GM19395 (cell line): Measurements from ENCODE around the gene CYP11A1.

ENCODE experiments used
- ATAC-seq: cut with Tn5 transposase; IDR thresholded peaks from one replicate; pipeline ENCODE4 v1.9.1; 2021; ENCODE audit warnings: mild to moderate bottlenecking, moderate library complexity; ENCODE audit not compliant: unreplicated experiment

Gene CYP11A1

DNA sequence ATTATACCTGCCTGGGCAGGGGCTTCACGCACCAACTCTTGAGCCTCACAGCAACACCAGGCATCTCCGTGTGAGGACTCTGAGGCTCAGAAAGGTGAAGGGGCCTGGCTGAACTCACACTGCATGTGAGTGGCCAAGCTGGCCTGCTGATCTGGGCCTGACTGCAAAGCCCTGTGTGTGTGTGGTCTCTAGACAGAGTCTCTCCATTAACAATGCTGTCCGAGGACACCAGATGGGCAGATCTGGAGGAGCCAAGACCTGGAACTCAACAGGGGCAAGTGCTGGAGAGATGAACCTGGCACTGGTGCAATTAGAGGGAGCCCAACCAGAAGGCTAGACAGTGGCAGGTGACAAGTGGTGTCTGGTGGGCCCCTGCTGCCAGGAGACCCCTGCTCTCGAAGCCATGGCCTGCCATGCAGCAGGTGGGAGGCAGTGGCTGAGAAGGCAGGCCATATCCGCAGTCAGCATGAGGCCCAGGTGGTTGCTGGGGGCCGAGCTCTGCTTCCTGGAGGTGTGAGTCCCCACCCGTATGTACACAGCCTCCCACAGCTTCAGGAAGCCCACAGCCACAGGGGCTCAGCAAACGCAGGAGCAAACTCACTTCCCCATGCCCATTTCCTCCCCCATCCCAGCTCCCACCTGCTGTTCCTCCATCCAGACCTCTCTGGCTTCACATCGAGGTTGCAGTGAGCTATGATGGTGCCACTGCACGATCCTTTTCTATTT is 39.0 kb downstream of the CYP11A1 start:
- no peak for ATAC-seq

DNA sequence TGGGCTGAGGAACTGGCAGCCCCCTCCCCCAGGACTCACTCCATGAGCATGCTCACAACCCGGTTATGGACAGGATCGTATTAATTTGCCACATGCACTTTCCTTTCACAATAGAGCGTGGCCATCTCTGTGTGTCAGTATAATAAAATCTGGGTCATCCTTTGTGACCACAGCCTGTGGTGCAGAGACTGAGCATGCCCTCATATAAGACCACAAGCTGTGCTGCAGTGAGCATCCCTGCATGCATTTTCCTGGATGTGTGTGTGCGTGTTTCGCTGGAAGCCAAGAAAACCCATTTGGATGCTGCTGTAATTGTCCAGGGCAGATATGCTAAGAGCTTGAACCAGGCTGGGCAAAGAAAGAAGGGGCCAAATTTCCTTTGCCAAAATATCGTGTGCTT is 39.7 kb downstream of the CYP11A1 start:
- no peak for ATAC-seq

DNA sequence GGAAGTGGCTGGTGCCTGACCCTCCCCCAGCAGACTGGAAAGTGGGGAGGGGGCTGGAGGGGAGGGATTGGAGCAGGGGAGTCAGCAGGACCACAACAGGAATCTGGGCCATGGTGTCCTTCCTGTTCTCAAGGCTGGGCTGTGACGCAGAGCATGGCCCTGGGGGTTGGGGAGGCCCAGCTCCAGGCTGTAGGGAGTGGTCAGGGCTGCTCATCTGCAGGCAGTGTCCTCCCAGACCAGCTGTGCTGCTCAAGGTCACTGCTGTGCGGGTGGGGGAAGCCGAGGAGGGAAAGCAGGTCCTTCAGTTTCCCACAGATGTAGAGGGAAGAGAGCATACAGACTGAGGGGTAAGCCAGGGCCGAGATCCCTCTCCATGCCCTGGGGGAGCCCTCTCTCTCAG is 40.7 kb downstream of the CYP11A1 start:
- no peak for ATAC-seq

DNA sequence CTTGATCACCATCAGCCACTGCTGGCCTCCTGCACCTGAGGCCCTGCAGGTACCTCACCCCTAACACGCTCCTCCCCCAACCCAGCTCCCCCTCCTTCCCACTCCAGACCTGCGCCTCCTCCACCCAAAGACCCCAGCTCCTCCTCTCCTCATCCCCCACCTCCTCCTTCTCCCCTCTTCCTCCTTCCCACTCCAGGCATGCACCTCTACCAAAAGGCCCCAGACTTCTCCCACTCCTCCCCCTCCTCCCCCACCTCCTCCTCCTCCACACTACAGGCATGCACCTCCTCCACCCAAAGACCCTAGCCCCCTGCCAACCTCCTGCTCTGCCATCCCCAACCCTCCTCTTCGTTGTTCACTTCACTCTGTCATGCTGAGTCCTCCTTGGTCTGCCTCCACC is 42.7 kb downstream of the CYP11A1 start:
- ATAC-seq: no peak

DNA sequence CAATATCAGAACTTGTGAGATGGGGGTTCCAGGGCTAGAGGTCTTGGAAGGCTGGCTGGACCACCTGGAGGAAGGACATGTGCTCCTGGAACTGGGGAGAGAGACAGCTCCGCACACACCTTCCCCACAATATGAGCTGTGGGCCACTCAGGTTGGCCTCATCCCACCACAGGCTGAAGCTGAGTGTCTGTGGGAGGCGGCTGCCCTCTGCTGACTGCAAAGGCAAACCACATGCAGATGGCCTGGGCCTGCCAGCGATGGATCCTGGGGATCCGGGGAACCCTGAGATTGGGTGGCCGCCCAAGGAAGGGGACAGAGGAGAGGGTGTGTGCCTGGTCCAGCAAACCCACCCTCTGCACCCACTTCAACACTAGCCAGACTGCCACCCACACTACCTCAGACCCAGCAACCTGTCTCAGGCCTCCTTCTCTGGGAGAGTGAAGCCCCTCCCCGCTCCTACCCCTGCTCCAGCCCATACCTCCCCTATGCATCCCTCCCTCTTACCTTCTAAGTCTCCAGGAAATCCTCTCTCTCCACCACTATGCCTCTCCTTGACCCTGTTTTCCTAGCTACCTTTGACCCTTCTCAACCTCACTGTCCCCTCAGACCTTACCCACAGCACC is 44.8 kb downstream of the CYP11A1 start:
- no peak for ATAC-seq

DNA sequence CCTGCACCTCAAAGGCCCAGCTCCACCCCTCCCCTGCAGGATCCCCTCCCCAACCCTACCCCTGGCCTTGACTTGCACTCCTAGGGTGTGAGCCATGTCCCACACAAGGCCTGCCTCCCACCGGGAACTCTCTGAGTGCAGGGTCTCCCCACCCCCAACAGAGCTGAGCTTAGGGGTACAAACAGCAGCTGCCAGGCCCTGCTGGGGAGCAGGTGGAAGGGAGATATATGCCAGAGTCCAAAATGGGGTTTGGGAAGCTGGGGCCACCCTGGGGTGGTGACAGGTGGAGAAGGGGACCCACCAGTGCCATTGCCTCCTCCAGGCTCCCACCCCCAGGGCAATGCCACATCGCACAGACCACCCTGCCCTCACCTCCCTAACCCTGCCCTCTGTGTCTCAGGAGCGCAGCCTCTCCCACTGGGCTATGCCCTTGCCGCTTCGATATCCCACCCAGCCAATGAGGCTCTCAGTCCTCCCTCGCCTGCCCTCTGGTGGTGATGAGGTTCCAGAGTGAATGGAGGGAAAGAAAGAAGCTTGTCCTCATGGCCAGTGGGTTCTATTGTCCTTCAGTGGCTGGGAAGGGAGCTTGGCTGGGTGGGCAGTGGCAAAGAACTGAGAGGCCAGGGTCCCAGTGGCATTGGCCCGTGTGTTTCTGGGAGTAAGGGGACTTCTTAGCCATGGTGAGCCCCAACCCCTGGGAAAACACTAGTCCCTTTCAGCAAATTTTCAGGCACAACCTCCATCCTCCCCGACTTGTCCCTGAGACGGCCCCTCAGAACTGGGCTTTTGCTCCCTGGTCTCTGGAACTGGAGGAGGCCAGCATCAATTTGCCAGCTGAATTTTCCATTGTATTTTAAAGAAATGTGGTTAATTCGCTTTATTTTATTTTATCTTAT is 46.8 kb downstream of the CYP11A1 start:
- ATAC-seq: no peak

DNA sequence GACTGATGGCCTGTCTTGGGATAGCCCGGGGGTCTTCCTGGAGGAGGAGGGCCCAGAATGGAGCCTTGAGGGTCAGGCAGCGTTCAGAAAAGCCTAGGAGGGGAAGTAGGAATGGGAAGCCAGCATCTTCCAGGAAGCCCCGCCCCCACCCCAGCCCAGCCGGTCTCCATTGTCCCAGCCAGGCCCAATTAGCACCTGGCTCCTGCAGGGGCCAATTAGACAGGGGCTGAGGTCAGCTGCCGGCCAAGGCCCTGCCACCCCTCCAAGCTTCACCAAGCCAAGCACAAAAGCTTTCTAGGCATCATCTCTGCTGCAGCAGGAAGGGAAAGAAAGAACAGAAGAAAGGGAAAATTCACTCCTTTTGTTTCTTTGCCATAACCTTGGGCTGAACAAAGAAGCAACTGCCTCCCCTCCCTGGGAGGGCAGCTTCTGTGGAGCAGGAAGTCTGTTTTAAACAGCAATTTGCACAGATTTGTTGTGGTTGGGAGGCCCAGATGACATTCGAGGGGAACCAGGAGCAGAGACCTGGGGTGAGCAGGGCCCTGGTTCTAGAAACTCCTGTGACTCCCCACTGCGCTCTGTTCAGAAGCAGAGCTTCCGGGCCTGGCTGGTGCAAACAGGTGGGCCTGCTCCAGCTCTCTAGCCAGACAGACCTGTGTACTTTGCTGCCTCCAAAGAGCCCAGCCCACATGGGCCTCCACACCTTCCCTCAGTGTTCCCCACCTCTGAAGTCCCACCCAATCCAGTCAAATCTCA is 47.7 kb downstream of the CYP11A1 start:
- no peak for ATAC-seq

DNA sequence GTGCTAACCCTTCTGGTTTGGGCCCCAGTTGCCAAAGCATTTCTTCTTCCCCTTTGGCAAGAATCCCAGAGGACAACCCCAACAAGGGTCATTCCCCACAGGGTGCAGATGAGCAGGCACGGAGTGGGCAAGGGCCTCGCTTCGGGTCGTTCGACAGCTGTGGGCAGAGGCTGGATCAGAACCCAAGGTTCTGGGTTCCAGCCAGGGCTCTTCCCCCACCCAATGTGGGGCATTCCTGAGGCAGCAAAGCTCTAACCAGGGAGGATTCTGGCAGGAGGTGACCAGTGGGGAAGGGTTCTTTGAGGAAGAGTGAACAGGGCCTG is 48.3 kb downstream of the CYP11A1 start:
- no peak for ATAC-seq

DNA sequence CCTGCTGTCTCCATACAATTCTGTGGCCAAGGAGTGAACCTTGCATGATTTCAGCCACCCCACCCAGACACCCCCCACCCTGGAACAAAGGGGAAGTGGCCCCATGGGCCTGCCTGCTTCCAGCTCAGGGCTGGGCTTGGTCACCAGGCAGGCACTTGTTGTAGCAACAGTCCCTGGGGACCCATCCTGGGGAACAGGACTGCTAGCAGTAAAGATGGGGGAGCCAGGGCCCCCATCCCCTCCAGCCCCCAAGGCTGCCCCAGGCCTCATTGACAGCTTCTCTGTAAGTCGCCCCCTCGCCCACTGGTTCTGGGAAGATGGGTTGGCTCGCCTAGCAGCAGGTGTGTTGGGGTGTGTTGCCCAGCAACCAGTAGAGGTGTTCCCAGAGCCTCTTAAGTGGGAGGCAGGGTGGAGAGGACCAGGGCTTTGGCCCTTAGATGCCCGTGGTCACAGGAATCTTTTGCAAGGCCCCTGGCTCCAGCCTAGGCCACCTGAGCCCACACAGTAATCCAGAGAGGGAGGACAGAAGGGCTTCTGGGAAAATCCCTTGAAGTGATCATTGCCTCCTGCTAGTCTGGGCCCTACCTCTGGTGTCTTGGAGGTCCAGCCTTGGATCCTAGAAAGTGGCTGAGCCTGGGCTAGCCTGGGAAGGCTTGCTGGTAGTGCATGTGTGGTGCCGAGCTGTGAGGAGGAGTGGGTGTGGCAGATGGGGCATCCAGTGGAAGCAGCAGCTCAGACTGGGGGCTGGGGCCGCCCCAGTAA is 48.9 kb downstream of the CYP11A1 start:
- no peak for ATAC-seq

DNA sequence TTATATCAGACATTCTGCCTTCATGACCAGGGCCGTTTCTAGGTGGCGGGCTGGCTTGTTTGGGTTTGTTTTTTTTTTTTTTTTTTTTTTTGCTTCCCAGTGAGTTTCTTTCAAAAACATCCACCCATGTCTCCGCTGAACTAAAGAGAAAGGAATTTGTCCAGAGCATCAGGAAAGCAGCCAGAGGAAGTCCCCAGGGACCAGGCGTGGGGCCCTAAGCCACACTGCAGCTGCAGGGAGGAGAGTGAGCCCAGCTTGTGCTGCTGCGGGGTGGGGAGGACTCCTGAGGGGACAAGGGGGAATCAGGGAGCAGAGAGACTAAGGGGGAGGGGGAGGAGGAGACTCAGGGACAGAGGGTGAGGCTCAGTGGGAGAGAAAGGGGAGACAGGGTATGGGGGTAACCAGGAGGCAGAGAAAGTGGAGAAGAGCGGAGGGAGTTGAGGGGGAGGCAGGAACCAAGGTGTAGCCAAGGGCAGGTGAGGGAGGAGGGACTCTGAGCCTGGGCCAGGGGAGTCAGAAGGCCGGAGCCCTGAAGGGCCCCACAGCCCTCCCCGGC is 49.5 kb downstream of the CYP11A1 start:
- no peak for ATAC-seq

DNA sequence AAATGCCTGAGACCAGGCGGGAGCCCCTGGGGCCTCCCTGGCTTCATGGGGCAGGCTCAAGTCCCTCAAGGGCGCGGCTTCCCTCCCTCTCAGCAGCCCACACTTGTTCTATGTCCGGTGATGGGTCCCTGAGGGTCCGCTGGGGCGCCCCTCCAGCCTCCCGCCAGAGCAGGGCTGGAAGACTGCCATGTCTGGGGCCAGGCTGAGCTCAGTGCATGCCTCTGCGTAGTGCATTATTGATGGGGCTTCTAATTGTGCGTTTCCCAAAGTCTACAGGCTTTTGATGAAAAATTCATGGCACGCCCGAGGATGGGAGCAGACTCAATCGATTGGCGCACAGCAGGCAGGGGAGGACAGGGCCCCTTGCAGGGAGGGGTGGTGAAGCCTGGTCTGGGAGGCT is 51.3 kb downstream of the CYP11A1 start:
- no peak for ATAC-seq

DNA sequence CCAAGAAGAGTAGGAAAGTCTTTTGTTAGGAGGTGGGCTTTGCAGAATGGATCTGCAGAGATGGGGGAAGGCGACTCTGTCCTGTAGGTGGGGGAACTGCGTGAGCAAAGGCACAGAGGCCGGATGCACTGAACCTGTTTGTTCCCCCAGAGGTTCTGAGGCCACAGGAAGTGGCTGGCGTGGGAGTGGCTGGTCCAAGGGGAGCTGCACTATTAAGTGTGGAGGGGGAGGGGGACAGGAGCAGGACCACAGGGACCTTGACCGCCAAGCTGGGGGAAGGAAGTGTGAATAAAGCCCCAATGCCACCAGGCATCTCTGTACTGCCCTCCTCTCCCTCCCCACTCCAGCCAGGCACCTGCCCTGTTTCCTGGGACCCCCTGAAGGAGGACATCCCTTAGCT is 51.8 kb downstream of the CYP11A1 start:
- ATAC-seq: no peak

DNA sequence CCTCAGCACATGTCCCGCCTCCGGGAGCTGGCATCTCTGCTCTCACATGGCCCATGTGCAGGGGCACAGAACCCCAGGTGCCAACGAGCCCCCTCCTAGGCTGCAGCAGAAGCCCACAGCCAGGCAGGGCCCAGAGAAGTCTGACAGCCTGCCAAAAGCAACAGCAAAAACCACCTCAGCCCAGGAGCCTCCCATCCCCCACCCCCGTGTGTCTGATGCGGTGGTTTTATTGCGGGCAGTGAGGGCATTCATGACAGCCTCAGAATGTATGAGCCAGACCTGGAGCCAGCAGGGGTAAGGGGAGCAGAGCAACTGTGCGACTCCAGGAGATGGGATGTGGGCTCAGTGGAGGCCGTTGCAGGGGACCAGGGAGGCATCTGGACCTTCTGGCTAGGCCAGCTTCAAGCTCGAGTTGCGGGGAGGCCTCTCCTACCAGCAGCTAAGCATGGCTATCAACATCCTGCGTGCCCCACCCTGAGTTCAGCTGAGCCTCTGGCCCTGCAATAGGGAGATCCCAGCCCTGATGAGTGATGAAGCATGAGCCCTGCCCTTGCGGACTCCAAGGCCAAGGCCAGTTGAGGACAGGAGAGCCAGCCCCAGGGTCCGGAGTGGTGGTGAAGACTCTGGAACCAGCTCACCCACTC is 52.5 kb downstream of the CYP11A1 start:
- ATAC-seq: no peak

DNA sequence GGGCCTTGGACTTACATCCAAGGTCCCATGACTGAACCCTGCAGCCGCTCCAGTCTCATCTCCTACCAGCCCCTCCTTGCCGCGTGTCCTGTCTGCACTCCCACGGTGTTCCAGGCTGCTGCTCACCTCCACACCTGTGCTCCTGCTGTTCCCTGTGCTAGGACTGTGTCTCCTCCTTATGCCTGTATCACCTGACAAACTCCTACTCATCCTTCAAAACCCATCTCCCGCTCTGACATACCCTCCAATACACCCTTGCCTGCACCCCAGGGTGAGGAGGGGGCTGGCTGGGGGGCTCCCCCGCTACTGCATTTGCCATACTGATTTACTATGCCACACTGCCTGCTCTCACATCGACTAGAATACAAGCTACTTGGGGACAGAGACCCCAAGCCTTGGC is 53.6 kb downstream of the CYP11A1 start:
- ATAC-seq: no peak

DNA sequence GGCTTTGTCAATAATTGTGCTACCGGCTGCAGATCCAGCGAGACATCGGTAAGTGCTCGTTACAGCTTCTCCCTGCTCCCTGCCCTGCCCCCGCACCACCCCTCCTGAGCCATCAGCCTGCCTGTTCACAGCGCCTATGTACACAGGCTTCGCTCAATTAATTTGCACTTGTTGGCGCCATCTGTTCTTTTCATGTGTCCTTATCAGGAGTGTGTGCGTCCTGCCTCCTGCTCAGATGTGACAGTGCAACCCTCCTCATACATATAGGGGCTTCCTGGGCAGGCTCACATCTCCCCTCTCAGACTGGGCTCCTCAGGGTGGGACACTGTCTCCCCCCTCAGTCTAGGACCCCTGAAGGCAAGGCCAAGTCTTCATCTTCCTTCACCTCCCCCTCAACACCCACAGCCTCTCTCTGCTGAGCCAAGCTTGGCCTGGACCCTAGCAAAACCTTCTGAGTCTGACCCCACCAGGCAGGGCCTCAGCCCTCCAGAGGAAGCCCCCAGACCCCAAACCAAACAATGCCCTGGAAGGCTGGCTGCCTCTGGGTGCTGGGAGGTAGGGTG is 54.9 kb downstream of the CYP11A1 start:
- ATAC-seq: no peak

DNA sequence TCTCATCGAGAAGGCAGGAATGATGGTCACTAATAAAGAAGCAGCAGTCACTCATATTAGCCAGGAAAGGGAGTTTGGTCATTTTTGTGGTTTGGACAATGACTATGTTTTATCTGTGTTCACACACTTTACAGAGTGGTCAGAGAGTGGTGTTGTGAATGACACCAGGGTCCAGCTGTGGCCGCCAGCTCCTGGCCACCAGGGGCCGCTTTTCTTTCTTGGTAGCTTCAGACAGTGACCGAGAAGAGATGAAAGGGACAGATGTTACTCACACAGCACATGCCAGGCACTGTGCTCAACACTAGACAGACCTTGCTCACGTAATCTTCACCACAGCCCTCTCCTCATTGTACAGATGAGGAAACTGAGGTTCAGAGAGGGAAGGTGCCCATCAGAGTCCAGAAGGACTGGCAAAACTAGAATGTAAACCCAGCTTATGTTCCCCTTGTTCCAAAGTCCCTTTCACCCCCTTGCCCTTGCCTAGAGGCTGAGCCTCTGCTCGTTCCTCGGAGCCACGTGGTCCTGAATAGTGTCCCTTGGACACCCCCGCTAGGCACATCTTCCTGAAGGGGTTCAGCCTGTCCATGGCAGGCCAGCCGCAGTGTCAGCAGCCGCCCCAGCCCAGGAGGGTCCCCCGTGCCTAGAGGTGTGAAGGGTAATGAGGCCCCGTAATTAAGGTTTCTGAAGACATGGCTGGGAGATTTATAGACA is 55.6 kb downstream of the CYP11A1 start:
- ATAC-seq: no peak

DNA sequence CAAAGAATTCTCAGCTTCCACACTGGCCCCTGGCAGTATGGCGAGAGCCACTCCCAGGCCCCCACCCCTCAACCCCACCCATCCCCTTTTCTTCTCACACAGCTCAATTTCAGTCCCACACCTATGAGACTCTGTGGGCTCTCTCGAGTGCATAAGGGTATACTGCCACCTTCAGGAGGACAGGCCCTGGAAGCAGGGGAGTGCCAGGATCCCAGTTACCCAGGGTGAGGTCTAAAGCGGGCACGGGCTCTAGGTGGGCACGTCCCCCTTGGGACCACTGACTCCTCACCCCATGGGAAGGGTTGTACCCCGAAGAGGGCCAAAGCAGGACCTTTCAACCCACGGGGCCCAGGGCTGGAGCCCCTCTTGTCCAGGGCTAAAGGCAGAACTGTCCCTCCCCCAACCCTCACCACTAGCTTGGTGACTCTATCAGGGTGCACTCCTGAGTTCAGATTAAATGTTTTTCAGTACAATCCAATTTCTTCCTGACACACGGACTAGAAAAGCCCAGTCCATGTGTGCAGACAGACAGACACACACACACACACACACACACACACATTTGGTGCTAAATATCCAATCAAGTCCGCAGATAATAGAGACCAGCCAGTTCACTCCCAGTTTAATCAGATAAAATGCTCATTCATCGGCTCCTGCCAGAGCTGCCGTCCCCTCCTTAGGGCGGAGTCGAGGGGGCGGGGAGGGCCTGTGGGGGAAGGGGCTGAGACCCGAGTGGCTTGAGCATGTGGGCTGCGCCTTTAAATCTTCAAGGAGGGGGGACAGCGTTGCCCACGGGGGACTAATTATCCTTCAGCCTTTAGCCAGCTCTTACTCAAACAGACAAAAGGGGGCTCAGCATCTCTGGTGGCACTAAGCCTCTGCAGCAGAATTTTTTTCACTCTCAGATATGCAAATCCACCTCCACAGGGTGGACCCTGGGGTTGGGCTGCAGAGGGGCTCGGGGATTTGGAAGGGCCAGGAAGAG is 59.3 kb downstream of the CYP11A1 start:
- ATAC-seq: no peak

DNA sequence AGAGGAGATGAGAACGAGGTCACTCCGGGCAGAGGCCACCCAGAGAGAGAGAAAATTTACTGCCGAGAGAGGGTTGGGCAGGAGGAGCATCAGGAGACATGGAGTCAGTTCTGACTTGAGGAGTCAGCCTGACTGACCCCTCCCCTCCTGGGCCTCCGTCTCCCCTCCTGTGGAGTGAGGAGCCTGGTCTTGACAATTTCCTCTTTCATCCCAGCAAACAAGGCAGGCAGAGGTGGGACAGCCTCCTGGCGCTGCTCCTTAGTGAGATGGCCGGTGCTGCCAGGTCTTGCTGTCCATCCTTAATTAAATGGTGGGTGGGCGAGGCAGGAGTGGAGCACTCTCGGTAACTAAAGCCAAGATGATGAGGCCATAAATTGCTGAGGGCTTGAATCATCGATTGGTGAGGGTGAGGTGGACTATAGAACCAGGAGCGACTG is 60.6 kb downstream of the CYP11A1 start:
- no peak for ATAC-seq
